ENCODE measurements around the gene AOC3.
"Not testable (repeated sequence)": the region's sequence is repeated elsewhere in the genome, so short reads cannot be mapped to it uniquely, and the experiment has no call there.

GRCh38 chr17:42881706-42882105 lies 30.7 kb downstream of the AOC3 start:
- not testable (repeated sequence) for TF ChIP-seq CTCF (IDR thresholded peaks at IDR 0.05 in 4 of 5, conservative IDR thresholded peaks at IDR 0.05 in 1 of 5); POLR2A (IDR thresholded peaks at IDR 0.05)
